ENCODE measurements around the gene CCNE1.
"Not testable (repeated sequence)": the region's sequence is repeated elsewhere in the genome, so short reads cannot be mapped to it uniquely, and the experiment has no call there.

The CCNE1 gene

GRCh38 chr19:29819300-29819699, 7.5 kb downstream of the CCNE1 start:
- no peak for DNase-seq

GRCh38 chr19:29819986-29820385, 8.2 kb downstream of the CCNE1 start:
- DNase-seq, result no peak

DNA sequence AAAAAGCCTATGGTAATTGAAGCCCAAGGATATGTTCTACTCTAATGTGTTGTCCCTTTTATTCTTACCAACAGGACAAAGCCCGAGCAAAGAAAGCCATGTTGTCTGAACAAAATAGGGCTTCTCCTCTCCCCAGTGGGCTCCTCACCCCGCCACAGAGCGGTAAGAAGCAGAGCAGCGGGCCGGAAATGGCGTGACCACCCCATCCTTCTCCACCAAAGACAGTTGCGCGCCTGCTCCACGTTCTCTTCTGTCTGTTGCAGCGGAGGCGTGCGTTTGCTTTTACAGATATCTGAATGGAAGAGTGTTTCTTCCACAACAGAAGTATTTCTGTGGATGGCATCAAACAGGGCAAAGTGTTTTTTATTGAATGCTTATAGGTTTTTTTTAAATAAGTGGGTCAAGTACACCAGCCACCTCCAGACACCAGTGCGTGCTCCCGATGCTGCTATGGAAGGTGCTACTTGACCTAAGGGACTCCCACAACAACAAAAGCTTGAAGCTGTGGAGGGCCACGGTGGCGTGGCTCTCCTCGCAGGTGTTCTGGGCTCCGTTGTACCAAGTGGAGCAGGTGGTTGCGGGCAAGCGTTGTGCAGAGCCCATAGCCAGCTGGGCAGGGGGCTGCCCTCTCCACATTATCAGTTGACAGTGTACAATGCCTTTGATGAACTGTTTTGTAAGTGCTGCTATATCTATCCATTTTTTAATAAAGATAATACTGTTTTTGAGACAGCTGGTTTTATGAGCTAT, 12.0 kb downstream of the CCNE1 start:
- no peak for DNase-seq

DNA sequence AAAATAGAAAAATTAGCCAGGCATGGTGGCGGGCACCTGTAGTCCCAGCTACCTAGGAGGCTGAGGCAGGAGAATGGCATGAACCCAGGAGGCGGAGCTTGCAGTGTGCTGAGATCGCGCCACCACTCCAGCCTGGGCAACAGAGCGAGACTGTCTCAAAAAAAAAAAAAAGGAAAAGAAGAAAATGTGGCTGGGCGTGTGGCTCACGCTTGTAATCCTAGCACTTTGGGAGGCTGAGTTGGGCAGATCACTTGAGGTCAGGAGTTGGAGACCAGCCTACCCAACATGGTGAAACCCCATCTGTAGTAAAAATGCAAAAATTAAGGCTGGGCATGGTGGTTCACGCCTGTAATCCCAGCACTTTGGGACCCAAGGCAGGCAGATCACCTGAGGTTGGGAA, 13.5 kb downstream of the CCNE1 start:
- DNase-seq, result not testable (repeated sequence)

GRCh38 chr19:29831041-29831548, 19.3 kb downstream of the CCNE1 start:
- peak; percentile 51 to 58 for DNase-seq

GRCh38 chr19:29831686-29832085, 19.9 kb downstream of the CCNE1 start:
- DNase-seq, result no peak

DNA sequence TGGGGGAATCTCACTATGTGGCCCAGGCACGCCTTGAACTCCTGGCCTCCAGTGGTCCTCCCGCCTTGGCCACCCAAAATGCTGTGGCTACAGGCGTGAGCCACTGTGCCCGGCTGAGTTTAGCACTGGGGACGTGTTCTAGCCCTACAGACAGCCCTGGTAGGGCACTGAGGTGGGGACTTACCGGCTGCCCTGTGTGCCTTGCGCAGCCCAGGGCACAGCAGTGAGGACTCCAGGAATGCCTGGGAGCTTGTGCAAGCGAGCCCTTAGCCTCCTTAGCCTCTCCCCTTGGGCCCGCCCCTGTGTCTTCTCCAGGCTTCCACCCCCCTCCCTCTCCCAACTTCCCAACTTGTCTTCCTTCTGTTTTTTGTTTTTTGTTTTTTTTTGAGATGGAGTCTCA, 21.0 kb downstream of the CCNE1 start:
- DNase-seq, result no peak

DNA sequence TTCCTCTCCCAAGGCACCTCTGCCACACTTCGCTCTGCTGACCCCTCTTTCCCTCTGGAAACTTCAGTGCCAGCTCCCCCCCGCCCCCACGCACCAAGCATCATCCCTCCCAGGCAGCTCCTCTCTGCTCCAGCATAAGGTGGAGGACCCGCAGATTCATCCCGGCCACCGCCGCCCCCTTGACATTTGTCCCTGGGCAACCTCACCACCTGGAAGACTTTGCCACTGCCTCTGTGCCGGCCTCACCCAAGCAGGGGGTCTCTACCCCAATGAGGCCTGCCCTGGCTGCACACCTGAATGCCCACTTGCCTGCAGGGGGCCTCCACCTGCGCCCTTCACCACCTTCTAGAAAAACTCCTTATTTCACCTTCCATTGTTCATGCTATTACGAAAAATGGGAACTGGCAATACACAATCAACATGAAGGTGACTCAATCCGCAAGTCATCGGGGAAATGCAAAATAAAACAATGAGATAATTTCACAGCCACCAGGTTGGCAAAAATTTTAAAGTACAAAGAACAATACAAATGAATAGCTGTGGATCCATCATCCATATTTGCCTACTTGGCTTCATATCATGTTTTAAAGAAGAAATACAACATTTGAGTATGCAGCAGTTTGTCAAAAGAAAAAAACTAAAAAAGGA, 21.9 kb downstream of the CCNE1 start:
- DNase-seq, result no peak

- no peak for DNase-seq
Observed at GRCh38 chr19:29834991-29835846, 23.4 kb downstream of the CCNE1 start.

GRCh38 chr19:29836409-29836825, 24.6 kb downstream of the CCNE1 start:
- DNase-seq, result no peak

GRCh38 chr19:29837448-29837981, 25.7 kb downstream of the CCNE1 start:
- DNase-seq, result peak; percentile 45 to 57

GRCh38 chr19:29837996-29838395, 26.2 kb downstream of the CCNE1 start:
- DNase-seq, result no peak

DNA sequence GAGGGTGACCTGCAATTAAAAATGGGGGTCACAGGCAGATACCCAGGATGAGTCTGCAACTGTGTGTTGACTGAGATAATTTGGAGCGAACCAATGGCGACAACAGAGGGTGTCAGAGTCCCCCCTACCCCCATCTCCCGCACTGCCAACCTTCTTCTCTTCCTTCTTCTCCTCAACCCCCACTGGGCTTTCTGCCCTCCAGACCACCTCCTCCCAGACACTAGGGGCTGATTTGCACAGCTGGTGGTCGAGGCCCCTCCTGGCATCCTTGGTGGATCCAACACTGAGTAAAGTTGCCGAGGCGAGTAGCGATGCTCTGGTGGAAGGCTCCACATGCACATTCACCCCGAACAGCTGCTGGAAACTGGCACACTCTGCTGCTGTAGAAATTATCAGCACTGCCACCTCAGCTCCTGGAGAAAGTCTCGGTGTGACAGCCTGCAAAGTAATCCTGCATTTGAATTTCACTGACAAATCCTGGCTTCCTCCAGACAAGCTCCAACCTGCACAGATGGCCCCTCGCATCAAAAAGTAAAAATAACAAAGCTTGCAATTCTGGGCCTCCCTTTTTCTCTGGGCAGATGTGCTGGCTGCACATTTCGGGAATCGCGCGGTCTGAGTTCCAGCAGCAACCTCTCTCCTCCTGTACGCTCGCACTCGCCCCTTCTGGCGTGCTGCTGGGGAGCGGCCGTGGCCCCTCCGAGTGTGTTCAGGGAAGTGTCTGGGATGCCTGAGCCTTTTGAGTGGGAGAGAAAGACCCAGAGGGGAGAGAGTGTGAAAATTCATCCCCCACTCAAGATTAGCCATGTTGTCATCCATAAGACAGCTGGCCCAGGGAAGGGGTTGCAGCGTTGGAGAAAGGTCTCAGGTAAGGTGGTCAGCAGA, 28.5 kb downstream of the CCNE1 start:
- DNase-seq, result no peak

- no peak for DNase-seq
Observed at GRCh38 chr19:29841209-29841558, 29.4 kb downstream of the CCNE1 start.

DNA sequence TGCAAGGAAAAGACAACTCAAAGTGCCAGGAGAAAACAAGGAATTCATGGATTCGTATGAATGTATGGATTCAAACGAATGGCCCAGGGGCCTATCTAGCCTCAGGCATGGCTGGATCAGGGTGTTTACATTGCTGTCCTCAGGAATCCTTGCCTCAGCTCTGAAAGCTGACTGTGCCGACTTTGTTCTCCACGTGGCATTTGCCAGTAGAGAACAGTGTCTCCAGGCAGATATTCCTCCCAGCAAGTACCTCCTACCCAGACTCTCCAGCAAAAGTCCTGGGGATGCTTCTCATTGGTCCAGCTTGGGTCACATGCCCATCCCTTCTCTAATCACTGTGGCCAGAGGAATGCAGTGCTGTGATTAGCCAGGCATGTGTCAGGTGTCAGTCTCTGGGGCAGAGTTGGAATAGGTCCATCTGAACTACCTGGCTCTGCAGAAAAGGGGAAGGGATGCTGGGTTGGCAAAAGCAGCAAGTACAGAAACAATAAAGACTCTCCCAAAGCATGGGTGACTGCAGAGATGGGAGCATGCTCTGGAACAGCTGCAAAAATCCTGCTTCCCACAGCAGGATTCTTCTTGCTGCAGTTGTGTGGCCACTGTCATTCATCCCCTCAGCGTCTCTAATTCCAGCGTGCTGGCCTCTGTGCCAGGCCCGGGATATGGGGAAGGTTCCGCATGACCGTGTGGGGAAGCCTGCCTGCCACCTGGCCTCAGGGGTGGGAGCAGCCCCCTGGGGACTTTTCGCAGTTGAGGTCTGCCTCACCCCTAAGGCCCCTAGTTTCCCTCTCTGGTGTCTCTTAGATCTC, 30.0 kb downstream of the CCNE1 start:
- no peak for DNase-seq

DNA sequence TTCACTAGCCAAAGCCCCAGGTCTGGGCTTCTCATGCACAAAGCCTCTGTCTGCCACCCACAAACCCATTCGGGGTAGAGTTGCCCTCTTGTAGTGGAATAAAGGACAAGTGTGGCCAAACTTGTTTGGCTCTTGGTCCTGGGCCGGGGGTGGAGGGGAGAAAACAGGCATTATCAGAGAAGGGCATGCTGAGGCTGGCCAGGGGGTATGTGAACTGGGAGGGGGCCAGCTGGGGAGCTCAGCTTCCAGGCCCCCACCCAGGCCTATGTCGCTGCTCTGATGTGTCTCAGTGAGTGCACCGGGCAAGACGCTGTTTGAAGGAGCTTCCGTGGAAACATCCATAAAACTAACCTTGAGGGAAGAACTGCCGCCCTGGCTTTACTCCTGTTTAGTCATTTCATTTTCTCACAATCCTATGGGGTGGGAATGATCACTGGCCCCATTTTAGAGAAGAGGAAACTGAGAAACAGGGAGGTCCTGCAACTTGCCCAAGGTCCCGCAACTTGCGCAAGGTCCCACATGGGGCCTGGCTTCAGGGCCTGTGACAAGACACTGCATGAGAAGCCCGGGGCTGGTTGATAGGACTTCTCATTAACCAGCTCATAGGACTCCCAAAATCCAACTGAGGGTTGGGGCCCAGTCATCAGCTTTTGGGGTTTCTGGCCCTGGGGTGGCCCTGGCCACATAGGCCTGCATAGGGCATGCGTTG, 30.8 kb downstream of the CCNE1 start:
- DNase-seq, result no peak

- DNase-seq, result no peak
Observed at GRCh38 chr19:29843180-29844051, 31.6 kb downstream of the CCNE1 start.

GRCh38 chr19:29844891-29845573, 33.2 kb downstream of the CCNE1 start:
- DNase-seq, result peak; percentile 95 to 97
